ENCODE data around the gene XRCC4.

XRCC4 gene

GRCh38 chr5:83363886-83364275 is 286.5 kb downstream of the XRCC4 start:
- peaks cover 6% of the 10 kb centered on the region for H3K27me3 Mint-ChIP-seq
- H3K27ac Mint-ChIP-seq, result no peak overlapping the region
- H3K9me3 Mint-ChIP-seq, result peaks cover 4% of the 10 kb centered on the region
- no peaks in the 10 kb centered on the region for H3K4me1 Mint-ChIP-seq (ENCODE audit: low read depth)
- no peak overlapping the region for H3K4me3 Mint-ChIP-seq
- H3K36me3 Mint-ChIP-seq (ENCODE audit: low read depth), result no peaks in the 10 kb centered on the region

- no peaks in the 10 kb centered on the region for H3K36me3 Mint-ChIP-seq (ENCODE audit: low read depth)
- H3K4me1 Mint-ChIP-seq (ENCODE audit: low read depth), result no peaks in the 10 kb centered on the region
- H3K9me3 Mint-ChIP-seq, result peaks cover 4% of the 10 kb centered on the region
- peaks cover 6% of the 10 kb centered on the region for H3K27me3 Mint-ChIP-seq
- no peak overlapping the region for H3K4me3 Mint-ChIP-seq
- no peak overlapping the region for H3K27ac Mint-ChIP-seq
Measured at GRCh38 chr5:83364312-83365299, 287.3 kb downstream of the XRCC4 start.

GRCh38 chr5:83368319-83368718 is 291.0 kb downstream of the XRCC4 start:
- Mint-ChIP-seq H3K4me3 (no peak overlapping the region), H3K27me3 (peaks cover 6% of the 10 kb centered on the region), H3K27ac (no peak overlapping the region), H3K4me1 (ENCODE audit: low read depth) (no peaks in the 10 kb centered on the region), H3K9me3 (peaks cover 4% of the 10 kb centered on the region), H3K36me3 (ENCODE audit: low read depth) (no peaks in the 10 kb centered on the region)

GRCh38 chr5:83368835-83369234 is 291.5 kb downstream of the XRCC4 start:
- Mint-ChIP-seq H3K27ac (no peak overlapping the region), H3K4me1 (ENCODE audit: low read depth) (no peaks in the 10 kb centered on the region), H3K36me3 (ENCODE audit: low read depth) (no peaks in the 10 kb centered on the region), H3K27me3 (peaks cover 6% of the 10 kb centered on the region), H3K4me3 (no peak overlapping the region), H3K9me3 (peaks cover 4% of the 10 kb centered on the region)

GRCh38 chr5:83370957-83371356 is 293.6 kb downstream of the XRCC4 start:
- H3K27me3 Mint-ChIP-seq, result peaks cover 6% of the 10 kb centered on the region
- no peaks in the 10 kb centered on the region for H3K36me3 Mint-ChIP-seq (ENCODE audit: low read depth)
- no peaks in the 10 kb centered on the region for H3K4me1 Mint-ChIP-seq (ENCODE audit: low read depth)
- H3K27ac Mint-ChIP-seq, result no peak overlapping the region
- H3K9me3 Mint-ChIP-seq, result peaks cover under 1% of the 10 kb centered on the region
- H3K4me3 Mint-ChIP-seq, result no peak overlapping the region

GRCh38 chr5:83371726-83372125 is 294.4 kb downstream of the XRCC4 start:
- H3K9me3 Mint-ChIP-seq, result no peaks in the 10 kb centered on the region
- no peaks in the 10 kb centered on the region for H3K36me3 Mint-ChIP-seq (ENCODE audit: low read depth)
- no peak overlapping the region for H3K27ac Mint-ChIP-seq
- H3K4me1 Mint-ChIP-seq (ENCODE audit: low read depth), result no peaks in the 10 kb centered on the region
- H3K4me3 Mint-ChIP-seq, result no peak overlapping the region
- H3K27me3 Mint-ChIP-seq, result peaks cover 2% of the 10 kb centered on the region

- Mint-ChIP-seq H3K36me3 (ENCODE audit: low read depth) (no peaks in the 10 kb centered on the region), H3K27ac (no peak overlapping the region), H3K4me1 (ENCODE audit: low read depth) (no peaks in the 10 kb centered on the region), H3K4me3 (no peak overlapping the region), H3K9me3 (no peaks in the 10 kb centered on the region), H3K27me3 (no peaks in the 10 kb centered on the region)
Measured at GRCh38 chr5:83374547-83374946, 297.2 kb downstream of the XRCC4 start.

GRCh38 chr5:83375049-83375745 is 297.9 kb downstream of the XRCC4 start:
- Mint-ChIP-seq H3K27me3 (no peaks in the 10 kb centered on the region), H3K27ac (no peak overlapping the region), H3K4me3 (no peak overlapping the region), H3K4me1 (ENCODE audit: low read depth) (no peaks in the 10 kb centered on the region), H3K36me3 (ENCODE audit: low read depth) (no peaks in the 10 kb centered on the region), H3K9me3 (no peaks in the 10 kb centered on the region)

- H3K36me3 Mint-ChIP-seq (ENCODE audit: low read depth), result no peaks in the 10 kb centered on the region
- H3K27ac Mint-ChIP-seq, result no peak overlapping the region
- H3K4me3 Mint-ChIP-seq, result no peak overlapping the region
- no peaks in the 10 kb centered on the region for H3K4me1 Mint-ChIP-seq (ENCODE audit: low read depth)
- no peaks in the 10 kb centered on the region for H3K9me3 Mint-ChIP-seq
- no peaks in the 10 kb centered on the region for H3K27me3 Mint-ChIP-seq
Measured at GRCh38 chr5:83376461-83376860, 299.1 kb downstream of the XRCC4 start.

GRCh38 chr5:83377131-83377865 is 300.0 kb downstream of the XRCC4 start:
- H3K36me3 Mint-ChIP-seq (ENCODE audit: low read depth), result no peaks in the 10 kb centered on the region
- H3K27me3 Mint-ChIP-seq, result no peaks in the 10 kb centered on the region

GRCh38 chr5:83378624-83379289 is 301.4 kb downstream of the XRCC4 start:
- Mint-ChIP-seq H3K4me1 (ENCODE audit: low read depth) (no peaks in the 10 kb centered on the region), H3K27me3 (no peaks in the 10 kb centered on the region), H3K27ac (no peak overlapping the region), H3K36me3 (ENCODE audit: low read depth) (no peaks in the 10 kb centered on the region), H3K9me3 (peaks cover 5% of the 10 kb centered on the region), H3K4me3 (no peak overlapping the region)

More at GRCh38 chr5:83377131-83377865, 300.0 kb downstream of the XRCC4 start:
- Mint-ChIP-seq H3K27ac (no peak overlapping the region), H3K4me3 (no peak overlapping the region), H3K4me1 (ENCODE audit: low read depth) (no peaks in the 10 kb centered on the region), H3K9me3 (no peaks in the 10 kb centered on the region)

GRCh38 chr5:83385812-83386211 is 308.5 kb downstream of the XRCC4 start:
- H3K27ac Mint-ChIP-seq, result no peak overlapping the region
- no peaks in the 10 kb centered on the region for H3K27me3 Mint-ChIP-seq
- H3K4me3 Mint-ChIP-seq, result no peak overlapping the region
- H3K9me3 Mint-ChIP-seq, result peaks cover 5% of the 10 kb centered on the region
- no peaks in the 10 kb centered on the region for H3K4me1 Mint-ChIP-seq (ENCODE audit: low read depth)
- H3K36me3 Mint-ChIP-seq (ENCODE audit: low read depth), result no peaks in the 10 kb centered on the region

GRCh38 chr5:83387041-83387440 is 309.7 kb downstream of the XRCC4 start:
- H3K4me3 Mint-ChIP-seq, result no peak overlapping the region
- no peaks in the 10 kb centered on the region for H3K36me3 Mint-ChIP-seq (ENCODE audit: low read depth)
- peaks cover 5% of the 10 kb centered on the region for H3K9me3 Mint-ChIP-seq
- no peaks in the 10 kb centered on the region for H3K4me1 Mint-ChIP-seq (ENCODE audit: low read depth)
- no peaks in the 10 kb centered on the region for H3K27me3 Mint-ChIP-seq
- no peak overlapping the region for H3K27ac Mint-ChIP-seq

GRCh38 chr5:83388608-83389007 is 311.3 kb downstream of the XRCC4 start:
- no peaks in the 10 kb centered on the region for H3K27me3 Mint-ChIP-seq

More at GRCh38 chr5:83388608-83389007, 311.3 kb downstream of the XRCC4 start:
- no peak overlapping the region for H3K27ac Mint-ChIP-seq
- H3K4me1 Mint-ChIP-seq (ENCODE audit: low read depth), result no peaks in the 10 kb centered on the region
- H3K9me3 Mint-ChIP-seq, result no peaks in the 10 kb centered on the region
- H3K36me3 Mint-ChIP-seq (ENCODE audit: low read depth), result no peaks in the 10 kb centered on the region
- no peak overlapping the region for H3K4me3 Mint-ChIP-seq
